GM12878 (cell line): ENCODE measurements around the gene POLR1D. TPM values are rescaled to one million over a fixed set of nuclear protein-coding genes. Genes with fewer than 3 reads are reported as not detected.

ENCODE experiments used
- ATAC-seq: fragments of 200-7000 bp; cut with Tn5 transposase; 3 replicates; pipeline ENCODE4 v1.9.1; 2020; ENCODE audit warnings: mild to moderate bottlenecking, moderate library complexity
- BruUV-seq: library from RNA; stranded (reverse); fragments of 400-500 nt; replicated peaks from 2 replicates; lab custom pipeline; 2021; lab: Mats Ljungman, UMichigan
- CTCF ChIA-PET: fragments of 300-600 bp; sonication (Branson Sonifier 250); formaldehyde crosslinking; extraction: SDS; loops from one replicate; lab custom pipeline; 2021; ENCODE audit warnings: inconsistent platforms; lab: Yijun Ruan, JAX
- POLR2A ChIA-PET: fragments of 350-600 bp; formaldehyde crosslinking; extraction: SDS; loops from one replicate; lab custom pipeline; 2021; ENCODE audit warnings: inconsistent platforms; lab: Charles Lee
- RAD21 ChIA-PET: fragments of 300-600 bp; sonication (Branson Sonifier 250); formaldehyde crosslinking; loops from one replicate; lab custom pipeline; 2023; ENCODE audit warnings: antibody characterized with exemption; ENCODE audit not compliant: unreplicated experiment; lab: Charles Lee
- SMC1A ChIA-PET: fragments of 300-600 bp; sonication (Branson Sonifier 250); formaldehyde crosslinking; loops from one replicate; lab custom pipeline; 2023; ENCODE audit not compliant: unreplicated experiment, uncharacterized antibody; lab: Charles Lee
- DNase-seq: peaks from one replicate; pipeline ENCODE4 v3.0.0-alpha.2; 2011; ENCODE audit warnings: low read depth, low spot score
- FAIRE-seq: peaks from 3 replicates; lab custom pipeline; 2011; peaks lifted over from hg19 to GRCh38; lab: Jason Lieb, UNC
- H2AFZ ChIP-seq: 2 replicates; pipeline ENCODE4 v1.6.0; 2011; ENCODE audit warnings: low read depth, low read length, control low read depth; ENCODE audit not compliant: control insufficient read depth
- H3K27ac ChIP-seq: 2 replicates; pipeline ENCODE4 v1.5.1; 2011; ENCODE audit warnings: control low read depth; ENCODE audit not compliant: control insufficient read depth, insufficient read depth
- H3K27me3 ChIP-seq, 2 experiments: replicated peaks in 1 of 2; 2 replicates each; pipeline versions ENCODE4 v1.6.0 to v1.6.1; 2011; ENCODE audit warnings: low read length in 1 of 2; ENCODE audit not compliant: control insufficient read depth in 2 of 2, insufficient read depth in 2 of 2
- H3K36me3 ChIP-seq, 2 experiments: 2 replicates each; pipeline ENCODE4 v1.5.1; 2011; ENCODE audit warnings: low read length in 1 of 2; ENCODE audit not compliant: control insufficient read depth in 2 of 2, insufficient read depth in 2 of 2
- H3K4me1 ChIP-seq: 2 replicates; pipeline ENCODE4 v1.6.1; 2011; ENCODE audit warnings: mild to moderate bottlenecking, low read length, moderate library complexity, mixed read lengths; ENCODE audit not compliant: control insufficient read depth, insufficient read depth
- H3K4me2 ChIP-seq: 2 replicates; pipeline ENCODE4 v1.6.0; 2011; ENCODE audit warnings: control low read depth; ENCODE audit not compliant: control insufficient read depth, insufficient read depth
- H3K4me3 ChIP-seq: fragments of 200-600 bp; sonication (generic); 2 replicates; pipeline ENCODE4 v1.5.1; 2016
- H3K79me2 ChIP-seq: 2 replicates; pipeline ENCODE4 v1.6.0; 2011; ENCODE audit warnings: low read length; ENCODE audit not compliant: control insufficient read depth, insufficient read depth
- H3K9ac ChIP-seq: 2 replicates; pipeline ENCODE4 v1.8.0; 2011; ENCODE audit warnings: low read length, control low read depth, mixed read lengths; ENCODE audit not compliant: control insufficient read depth, insufficient read depth
- H3K9me3 ChIP-seq: replicated peaks from 3 replicates; pipeline ENCODE4 v1.5.1; 2011; ENCODE audit warnings: mild to moderate bottlenecking, low read length; ENCODE audit not compliant: control insufficient read depth, insufficient read depth
- H4K20me1 ChIP-seq: 2 replicates; pipeline ENCODE4 v1.6.0; 2011; ENCODE audit not compliant: control insufficient read depth, insufficient read depth
- CEBPB ChIP-seq, 2 experiments: fragments of 150-350 bp in 1 of 2; IDR thresholded peaks; 2 replicates each; pipeline ENCODE4 v1.6.1; 2012 to 2014; ENCODE audit warnings: low read depth in 2 of 2, low read length in 2 of 2, borderline replicate concordance in 1 of 2, inconsistent platforms in 1 of 2
- WGBS: methylation state at CpG from one replicate; pipeline ENCODE4 v1.1.6; 2016; ENCODE audit warnings: low lambda C conversion rate; ENCODE audit not compliant: insufficient replicate concordance, insufficient coverage; ENCODE audit errors: missing lambda C conversion rate; 5-methylcytosine and 5-hydroxymethylcytosine counted together
- in situ Hi-C: fragments of 300-500 bp; cut with MboI; formaldehyde crosslinking; loops from 9 replicates; pipeline ENCODE4 v1.14.3; 2018; ENCODE audit warnings: mixed read lengths
- intact Hi-C: fragments of 100-400 bp; cut with micrococcal nuclease; formaldehyde crosslinking; loops from one replicate; pipeline ENCODE4 v1.14.2; 2022; ENCODE audit not compliant: unreplicated experiment
- polyA plus RNA-seq, 11 experiments: library from polyadenylated mRNA; depleted of rRNA in 4 of 11; unstranded in 6 of 11; stranded (reverse) in 5 of 11; fragments of >200 nt; fragmentation: Nextera tagmentation in 4 of 11; fragmentation: Illumina TruSeq in 1 of 11; extraction: Ambion mirVana in 4 of 11; extraction: Trizol in 1 of 11; gene quantifications; 1 replicate in 1 of 11; 2 replicates in 10 of 11; pipeline versions ENCODE4 v1.2.1 to v1.2.3, GENCODE V29; 2011 to 2016; ENCODE audit warnings: inconsistent platforms in 2 of 11, missing spikeins in 2 of 11, low read depth in 1 of 11
- total RNA-seq, 4 experiments: library from RNA; depleted of rRNA in 3 of 4; stranded (reverse); fragments of >200 nt in 3 of 4; fragmentation: Illumina TruSeq in 1 of 4; extraction: Trizol in 1 of 4; gene quantifications; 2 replicates each; pipeline versions ENCODE4 v1.2.1 to v1.2.3, GENCODE V29; 2013 to 2021
- TF ChIP-seq, protein P1 (sequence below): fragments of 450-650 bp; conservative IDR thresholded peaks from 2 replicates; pipeline ENCODE4 v1.6.1; 2017; ENCODE audit warnings: mild to moderate bottlenecking, moderate library complexity
- TF ChIP-seq, protein P2 (sequence below): fragments of 450-650 bp; IDR thresholded peaks from 2 replicates; pipeline ENCODE4 v1.6.1; 2016; ENCODE audit warnings: mild to moderate bottlenecking

Gene POLR1D
- total and polyA plus RNA-seq, 10 of the 15 experiments (the other 5 are each of a cell fraction or from before 2014, with no cell fraction given) = 119 to 223 (median 160) TPM

DNA sequence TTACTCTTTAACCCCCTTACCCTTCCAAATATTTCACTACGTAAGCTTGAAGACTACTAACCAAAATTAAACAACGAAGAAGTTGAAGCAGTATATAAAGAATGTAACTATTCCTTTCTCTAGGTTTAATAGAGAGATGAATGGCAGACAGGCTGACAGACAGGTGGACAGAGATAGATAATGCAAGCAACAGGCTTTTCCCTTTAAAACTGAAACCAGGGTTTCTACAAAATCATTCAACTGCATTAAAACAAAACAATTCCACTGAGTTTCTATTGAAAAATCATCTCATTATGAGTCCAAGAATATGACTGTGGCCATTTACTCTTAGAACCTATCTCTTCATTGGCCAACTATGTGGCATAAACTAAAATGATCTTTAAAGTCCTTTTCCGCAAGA is 16.6 kb upstream of the POLR1D start:
- Histone ChIP-seq H3K4me1 (peaks cover 15% of the 10 kb centered on the region; the same call in 1 of the 2 replicates), H3K36me3 (no peaks in the 10 kb centered on the region), H3K4me2 (peak overlapping the region; percentile 24; the same call in 1 of the 2 replicates), H4K20me1 (no peaks in the 10 kb centered on the region), H3K27ac (no peak overlapping the region), H2AFZ (no peak overlapping the region), H3K4me3 (no peak overlapping the region), H3K9ac (no peak overlapping the region), H3K27me3 (no peaks in the 10 kb centered on the region), H3K9me3 (no peaks in the 10 kb centered on the region), H3K79me2 (no peaks in the 10 kb centered on the region; the same call in none of the 2 replicates)
- intact Hi-C loops = no loop called here
- DNase-seq (no peak), ATAC-seq (peak; percentile 72), FAIRE-seq (peak; percentile 7)
- CTCF ChIA-PET = interaction anchor here (1.1 to 4.0 kb wide), 3 partner anchors 10 to 15 kb away, joined by 3 to 27 read pairs (median 3); partner anchors contain the start of gene LNX2
- no peak for TF ChIP-seq CEBPB (IDR thresholded peaks at IDR 0.05; ENCODE audit: borderline replicate concordance in 1 of 2, low read depth in 2 of 2, low read length in 2 of 2)
- TF ChIP-seq, protein P1, sequence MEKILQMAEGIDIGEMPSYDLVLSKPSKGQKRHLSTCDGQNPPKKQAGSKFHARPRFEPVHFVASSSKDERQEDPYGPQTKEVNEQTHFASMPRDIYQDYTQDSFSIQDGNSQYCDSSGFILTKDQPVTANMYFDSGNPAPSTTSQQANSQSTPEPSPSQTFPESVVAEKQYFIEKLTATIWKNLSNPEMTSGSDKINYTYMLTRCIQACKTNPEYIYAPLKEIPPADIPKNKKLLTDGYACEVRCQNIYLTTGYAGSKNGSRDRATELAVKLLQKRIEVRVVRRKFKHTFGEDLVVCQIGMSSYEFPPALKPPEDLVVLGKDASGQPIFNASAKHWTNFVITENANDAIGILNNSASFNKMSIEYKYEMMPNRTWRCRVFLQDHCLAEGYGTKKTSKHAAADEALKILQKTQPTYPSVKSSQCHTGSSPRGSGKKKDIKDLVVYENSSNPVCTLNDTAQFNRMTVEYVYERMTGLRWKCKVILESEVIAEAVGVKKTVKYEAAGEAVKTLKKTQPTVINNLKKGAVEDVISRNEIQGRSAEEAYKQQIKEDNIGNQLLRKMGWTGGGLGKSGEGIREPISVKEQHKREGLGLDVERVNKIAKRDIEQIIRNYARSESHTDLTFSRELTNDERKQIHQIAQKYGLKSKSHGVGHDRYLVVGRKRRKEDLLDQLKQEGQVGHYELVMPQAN = no peak
- TF ChIP-seq, protein P2, sequence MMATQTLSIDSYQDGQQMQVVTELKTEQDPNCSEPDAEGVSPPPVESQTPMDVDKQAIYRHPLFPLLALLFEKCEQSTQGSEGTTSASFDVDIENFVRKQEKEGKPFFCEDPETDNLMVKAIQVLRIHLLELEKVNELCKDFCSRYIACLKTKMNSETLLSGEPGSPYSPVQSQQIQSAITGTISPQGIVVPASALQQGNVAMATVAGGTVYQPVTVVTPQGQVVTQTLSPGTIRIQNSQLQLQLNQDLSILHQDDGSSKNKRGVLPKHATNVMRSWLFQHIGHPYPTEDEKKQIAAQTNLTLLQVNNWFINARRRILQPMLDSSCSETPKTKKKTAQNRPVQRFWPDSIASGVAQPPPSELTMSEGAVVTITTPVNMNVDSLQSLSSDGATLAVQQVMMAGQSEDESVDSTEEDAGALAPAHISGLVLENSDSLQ = peak; percentile 68
- BruUV-seq = no TSS peak
- in situ Hi-C loops = no loop called here
- RAD21 ChIA-PET = interaction anchor here (1.7 to 4.2 kb wide), 2 partner anchors 13 to 47 kb away, joined by 4 to 33 read pairs; partner anchors contain the start of gene LNX2
- POLR2A ChIA-PET = interaction anchor here (4.6 kb wide), 1 partner anchor 15 kb away, joined by 55 read pairs; the partner anchor contains the start of genes LNX2 and POLR1D
- WGBS = 79% methylated on average over 3 of the region's 3 CpGs
- SMC1A ChIA-PET = interaction anchor here (0.7 to 4.1 kb wide), 4 partner anchors 10 to 31 kb away, joined by 3 to 35 read pairs (median 3); partner anchors contain the start of gene LNX2
